ENCODE data around the gene TMEM54.
"Not testable (repeated sequence)": the region's sequence is repeated elsewhere in the genome, so short reads cannot be mapped to it uniquely, and the experiment has no call there.

Gene TMEM54

GRCh38 chr1:32918179-32918578 lies 17.0 kb upstream of the TMEM54 start:
- DNase-seq, result no peak

- no peak for DNase-seq
Measured at GRCh38 chr1:32917521-32917920, 16.3 kb upstream of the TMEM54 start.

GRCh38 chr1:32915766-32916706 lies 14.8 kb upstream of the TMEM54 start:
- DNase-seq, result no peak

GRCh38 chr1:32910319-32910718 lies 9.1 kb upstream of the TMEM54 start:
- DNase-seq, result no peak

- DNase-seq, result no peak
Measured at GRCh38 chr1:32907435-32907834, 6.2 kb upstream of the TMEM54 start.

- no peak for DNase-seq
Measured at GRCh38 chr1:32906654-32907053, 5.5 kb upstream of the TMEM54 start.

GRCh38 chr1:32905588-32905987 lies 4.4 kb upstream of the TMEM54 start:
- not testable (repeated sequence) for DNase-seq

- DNase-seq, result no peak
Measured at GRCh38 chr1:32904797-32905196, 3.6 kb upstream of the TMEM54 start.

GRCh38 chr1:32903991-32904785 lies 3.0 kb upstream of the TMEM54 start:
- DNase-seq, result no peak

- no peak for DNase-seq
Measured at GRCh38 chr1:32902535-32902920, 1.3 kb upstream of the TMEM54 start.

- DNase-seq, result no peak
Measured at GRCh38 chr1:32901823-32902534, 790 bp upstream of the TMEM54 start.

- no peak for DNase-seq
Measured at GRCh38 chr1:32900371-32900955, 726 bp downstream of the TMEM54 start.

GRCh38 chr1:32899586-32900296 lies 1.4 kb downstream of the TMEM54 start:
- no peak for DNase-seq

- DNase-seq, result no peak
Measured at GRCh38 chr1:32898958-32899357, 2.2 kb downstream of the TMEM54 start.

GRCh38 chr1:32898056-32898455 lies 3.1 kb downstream of the TMEM54 start:
- no peak for DNase-seq

- DNase-seq, result no peak
Measured at GRCh38 chr1:32897082-32898049, 3.8 kb downstream of the TMEM54 start.

GRCh38 chr1:32896451-32896850 lies 4.7 kb downstream of the TMEM54 start:
- no peak for DNase-seq

- DNase-seq, result no peak
Measured at GRCh38 chr1:32895325-32896215, 5.6 kb downstream of the TMEM54 start.

- no peak for DNase-seq
Measured at GRCh38 chr1:32894681-32895080, 6.5 kb downstream of the TMEM54 start.
